Eye (tissue), 1 donor: Measurements from ENCODE around the gene PLEKHA4.
"Not testable (repeated sequence)": the region's sequence is repeated elsewhere in the genome, so short reads cannot be mapped to it uniquely, and the experiment has no call there.

Experiments
- DNase-seq: peaks from one replicate; pipeline ENCODE4 v3.0.0-alpha.2; 2015

The PLEKHA4 gene

DNA sequence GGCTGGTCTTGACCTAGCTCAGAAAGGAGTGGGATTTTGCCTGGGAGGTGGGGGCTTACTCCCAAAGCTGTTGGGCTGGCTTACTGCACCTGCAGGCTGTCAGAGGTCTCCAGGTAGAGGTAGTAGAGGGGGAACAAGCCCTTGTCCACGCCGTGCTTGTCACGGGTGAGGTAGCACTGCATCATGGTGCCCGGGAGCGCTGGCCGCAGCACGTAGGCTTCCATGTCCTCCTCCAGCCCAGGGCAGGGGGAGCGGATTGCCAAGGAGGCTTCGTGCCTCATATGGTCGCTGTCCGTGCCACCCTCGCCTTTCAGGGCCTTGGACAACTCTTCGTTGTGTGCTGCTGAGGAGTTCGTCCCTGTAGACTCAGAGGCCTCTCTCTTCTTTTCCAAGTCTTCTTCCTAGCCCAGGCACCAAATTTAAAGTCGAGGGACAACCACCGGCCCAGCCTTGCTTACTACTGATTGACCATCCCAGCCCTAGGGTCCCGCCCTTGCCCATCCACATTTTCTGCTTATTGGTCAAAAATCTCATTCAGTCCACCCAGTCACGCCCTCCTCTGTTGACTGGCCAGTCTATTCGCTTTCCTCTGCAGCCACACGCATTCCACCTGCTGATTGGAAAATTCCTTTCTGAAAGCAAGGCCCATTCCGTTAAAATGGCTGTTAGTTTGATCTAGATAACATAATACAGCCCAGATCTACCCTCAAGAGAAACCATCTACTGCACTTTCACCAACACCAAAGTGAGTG is 19.6 kb upstream of the PLEKHA4 start:
- DNase-seq = no peak

DNA sequence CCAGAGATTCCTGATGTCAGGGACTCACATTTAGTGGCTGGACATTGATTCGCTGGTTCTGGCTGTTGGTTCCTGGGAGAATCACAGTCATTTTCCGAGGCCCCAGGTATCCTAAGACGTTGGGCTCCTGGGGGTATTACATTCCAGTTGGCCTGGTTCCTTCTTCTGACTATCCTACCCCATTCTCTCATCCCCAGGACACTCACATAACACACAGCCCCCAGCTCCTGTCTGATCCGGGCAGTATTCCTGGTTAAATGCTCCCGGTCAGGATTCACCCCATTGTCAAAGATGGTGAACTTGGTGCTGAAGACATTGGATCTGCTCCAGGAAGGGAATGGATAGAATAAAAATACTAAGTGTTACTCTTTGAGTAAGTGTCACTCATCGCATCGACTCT is 15.3 kb upstream of the PLEKHA4 start:
- DNase-seq = no peak

DNA sequence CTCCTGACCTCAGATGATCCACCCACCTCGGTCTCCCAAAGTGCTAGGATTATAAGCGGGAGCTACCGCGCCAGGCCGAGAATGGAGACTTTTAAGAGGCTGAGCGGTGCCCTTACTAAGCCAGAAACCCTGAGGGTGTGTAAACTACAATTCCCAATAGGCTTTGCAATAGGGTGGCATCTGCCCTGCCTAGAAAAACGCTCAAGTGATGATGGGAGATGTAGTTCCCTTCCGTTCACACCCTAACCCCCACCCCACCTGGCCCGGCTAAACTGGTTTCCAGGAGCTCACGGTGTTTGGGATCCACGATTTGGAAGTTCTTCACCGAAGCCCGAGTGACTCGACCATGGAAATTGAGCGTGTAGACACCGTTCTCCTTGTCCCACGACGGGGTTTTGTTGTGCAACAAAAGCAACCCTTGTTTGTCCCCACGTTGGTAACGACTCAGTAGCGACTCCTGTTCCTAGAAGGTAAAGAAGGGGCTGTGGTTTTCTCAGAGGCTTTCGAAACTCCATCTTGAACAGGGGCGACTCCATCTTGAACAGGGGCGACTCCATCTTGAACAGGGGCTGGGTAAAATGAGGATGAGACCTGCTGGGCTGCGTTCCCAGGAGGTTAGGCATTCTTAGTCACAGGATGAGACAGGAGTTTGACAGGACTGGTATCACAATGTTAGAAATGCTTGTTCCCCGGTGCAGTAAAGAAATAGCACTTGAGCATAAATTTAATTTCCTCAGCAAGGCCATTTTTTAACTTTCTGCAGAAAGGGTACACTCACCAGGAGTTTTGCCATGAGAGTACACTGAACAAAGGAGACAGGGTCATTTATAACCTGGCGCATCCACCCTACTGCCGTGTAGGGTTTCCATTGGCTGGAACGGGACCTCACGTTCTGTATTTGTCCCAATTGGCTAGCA is 13.6 kb upstream of the PLEKHA4 start:
- peak; percentile 49 for DNase-seq

DNA sequence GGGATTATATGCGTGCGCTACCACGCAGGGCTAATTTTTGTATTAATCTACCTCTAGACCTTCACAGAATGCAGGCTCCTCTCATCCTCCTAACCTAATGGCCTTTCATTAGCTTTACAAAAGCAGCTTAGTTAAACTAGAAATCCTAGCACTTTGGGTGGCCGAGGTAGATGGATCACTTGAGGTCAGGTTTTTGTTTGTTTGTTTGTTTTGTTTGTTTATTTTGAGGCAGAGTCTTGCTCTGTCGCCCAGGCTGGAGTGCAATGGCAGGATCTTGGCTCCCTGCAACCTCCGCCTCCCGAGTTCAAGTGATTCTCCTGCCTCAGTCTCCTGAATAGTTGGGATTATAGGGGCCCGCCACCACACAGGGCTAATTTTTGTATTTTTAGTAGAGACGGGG is 11.3 kb upstream of the PLEKHA4 start:
- not testable (repeated sequence) for DNase-seq

DNA sequence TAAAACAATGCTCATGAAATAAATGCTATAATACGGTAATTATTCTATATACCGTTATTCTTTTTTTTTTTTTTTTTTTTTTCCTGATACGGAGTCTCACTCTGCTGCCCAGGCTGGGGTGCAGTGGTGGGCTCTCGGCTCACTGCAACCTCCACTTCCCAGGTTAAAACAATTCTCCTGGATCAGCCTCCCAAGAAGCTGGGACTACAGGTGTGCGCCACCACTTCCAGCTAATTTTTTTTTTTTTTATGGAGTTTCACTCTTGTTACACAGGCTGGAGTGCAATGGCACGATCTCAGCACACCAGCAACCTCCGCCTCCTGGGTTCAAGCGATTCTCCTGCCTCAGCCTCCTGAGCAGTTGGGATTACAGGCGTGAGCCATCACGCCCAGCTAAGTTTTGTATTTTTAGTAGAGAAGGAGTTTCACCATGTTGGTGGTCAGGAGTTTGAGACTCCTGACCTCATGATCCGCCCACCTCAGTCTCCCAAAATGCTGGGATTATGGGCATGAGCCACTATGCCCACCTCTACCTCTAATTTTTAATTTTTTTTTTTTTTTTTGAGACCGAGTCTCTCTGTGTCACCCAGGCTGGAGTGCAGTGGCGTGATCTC is 10.7 kb upstream of the PLEKHA4 start:
- no peak for DNase-seq

DNA sequence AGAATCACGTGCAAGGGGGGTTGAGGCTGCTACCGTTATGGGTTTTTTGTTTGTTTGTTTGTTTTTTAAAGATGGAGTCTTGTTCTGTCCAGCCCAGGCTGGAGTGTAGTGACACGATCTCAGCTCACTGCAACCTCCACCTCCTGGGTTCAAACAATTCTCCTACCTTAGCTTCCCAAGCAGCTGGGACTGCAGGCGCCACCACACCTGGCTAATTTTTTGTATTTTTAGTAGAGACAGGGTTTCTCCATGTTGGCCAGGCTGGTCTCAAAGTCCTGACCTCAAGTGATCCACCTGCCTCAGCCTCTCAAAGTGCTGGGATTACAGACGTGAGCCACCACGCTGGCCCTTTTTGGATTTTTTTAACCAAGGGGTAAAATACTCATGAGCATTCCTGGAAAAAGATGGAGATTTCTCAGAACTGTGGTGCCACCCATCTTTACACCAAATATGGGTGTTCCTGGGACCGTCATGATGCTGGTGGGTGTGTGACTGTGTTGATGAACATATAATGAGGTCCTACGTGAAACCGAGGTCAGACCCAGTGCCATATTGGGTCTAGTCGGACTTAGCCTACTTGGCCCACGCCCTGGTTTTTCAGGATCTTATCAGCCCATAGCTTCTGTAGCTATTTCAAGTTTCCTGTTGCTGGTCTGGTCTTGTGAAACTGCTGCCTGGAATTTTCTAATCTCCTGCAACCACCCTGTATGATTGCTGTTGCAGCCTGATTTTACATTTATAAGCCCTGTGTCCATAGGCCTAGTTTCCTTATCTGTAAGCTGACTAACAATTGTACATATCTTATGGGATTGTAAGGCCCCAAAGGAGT is 10.0 kb upstream of the PLEKHA4 start:
- no peak for DNase-seq

DNA sequence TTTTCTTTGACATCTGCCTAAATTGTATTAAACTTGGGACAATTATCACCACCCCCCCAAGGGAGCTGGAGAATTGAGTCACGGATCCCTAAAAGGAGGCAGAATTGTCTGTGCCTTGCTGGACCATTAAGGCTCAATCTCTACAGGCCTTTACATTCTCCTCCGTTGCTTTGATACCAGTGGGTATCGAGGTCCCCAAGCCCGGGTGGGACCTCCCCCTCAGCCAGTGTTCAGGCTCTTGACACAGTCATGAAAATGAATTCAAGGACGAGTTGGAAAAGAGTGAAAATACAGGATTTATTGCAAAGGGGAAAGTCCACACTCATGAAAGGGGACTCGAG is 9.4 kb upstream of the PLEKHA4 start:
- DNase-seq = no peak

DNA sequence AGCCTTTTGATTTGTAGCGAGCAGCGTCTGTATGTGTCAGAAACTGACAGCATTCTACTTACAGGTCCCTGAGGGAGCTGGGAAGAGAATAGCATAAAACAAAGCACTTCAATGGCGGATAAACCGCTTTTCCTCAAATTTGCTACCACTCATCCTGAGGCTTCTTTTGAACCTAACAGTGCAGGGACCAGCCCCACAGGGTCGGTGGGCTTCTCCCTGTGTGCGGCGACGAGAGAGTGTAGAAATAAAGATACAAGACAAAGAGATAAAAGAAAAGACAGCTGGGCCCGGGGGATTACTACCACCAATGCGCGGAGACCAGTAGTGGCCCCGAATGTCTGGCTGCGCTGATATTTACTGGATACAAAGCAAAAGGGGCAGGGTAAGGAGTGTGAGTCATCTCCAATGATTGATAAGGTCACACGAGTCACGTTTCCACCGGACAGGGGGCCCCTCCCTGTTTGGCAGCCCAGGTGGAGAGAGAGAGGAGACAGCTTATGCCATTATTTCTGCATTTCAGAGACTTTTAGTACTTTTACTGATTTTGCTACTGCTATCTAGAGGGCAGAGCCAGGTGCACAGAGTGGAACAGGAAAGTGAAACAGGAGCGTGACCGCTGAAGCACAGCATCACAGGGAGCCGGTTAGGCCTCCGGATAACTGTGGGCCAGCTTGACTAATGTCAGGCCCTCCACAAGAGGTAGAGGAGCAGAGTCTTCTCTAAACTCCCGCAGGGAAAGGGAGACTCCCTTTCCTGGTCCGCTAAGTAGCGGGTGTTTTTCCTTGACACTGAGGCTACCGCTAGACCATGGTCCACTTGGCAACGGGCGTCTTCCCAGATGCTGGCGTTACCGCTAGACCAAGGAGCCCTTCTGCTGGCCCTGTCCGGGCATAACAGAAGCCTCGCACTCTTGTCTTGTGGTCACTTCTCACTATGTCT is 7.9 kb upstream of the PLEKHA4 start:
- DNase-seq = not testable (repeated sequence)

DNA sequence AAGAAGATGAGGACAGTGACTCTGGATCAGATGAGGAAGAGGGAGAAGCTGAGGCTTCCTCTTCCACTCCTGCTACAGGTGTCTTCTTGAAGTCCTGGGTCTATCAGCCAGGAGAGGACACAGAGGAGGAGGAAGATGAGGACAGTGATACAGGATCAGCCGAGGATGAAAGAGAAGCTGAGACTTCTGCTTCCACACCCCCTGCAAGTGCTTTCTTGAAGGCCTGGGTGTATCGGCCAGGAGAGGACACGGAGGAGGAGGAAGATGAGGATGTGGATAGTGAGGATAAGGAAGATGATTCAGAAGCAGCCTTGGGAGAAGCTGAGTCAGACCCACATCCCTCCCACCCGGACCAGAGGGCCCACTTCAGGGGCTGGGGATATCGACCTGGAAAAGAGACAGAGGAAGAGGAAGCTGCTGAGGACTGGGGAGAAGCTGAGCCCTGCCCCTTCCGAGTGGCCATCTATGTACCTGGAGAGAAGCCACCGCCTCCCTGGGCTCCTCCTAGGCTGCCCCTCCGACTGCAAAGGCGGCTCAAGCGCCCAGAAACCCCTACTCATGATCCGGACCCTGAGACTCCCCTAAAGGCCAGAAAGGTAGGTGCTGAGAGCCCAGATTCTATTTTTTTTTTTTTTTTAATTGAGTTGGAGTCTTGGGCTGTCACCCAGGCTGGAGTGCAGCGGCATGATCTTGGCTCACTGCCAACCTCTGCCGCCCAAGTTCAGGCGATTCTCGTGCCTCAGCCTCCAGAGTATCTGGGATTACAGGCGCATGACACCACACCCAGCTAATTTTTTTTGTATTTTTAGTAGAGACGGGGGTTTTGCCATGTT is 6.1 kb upstream of the PLEKHA4 start:
- peak; percentile 31 for DNase-seq

DNA sequence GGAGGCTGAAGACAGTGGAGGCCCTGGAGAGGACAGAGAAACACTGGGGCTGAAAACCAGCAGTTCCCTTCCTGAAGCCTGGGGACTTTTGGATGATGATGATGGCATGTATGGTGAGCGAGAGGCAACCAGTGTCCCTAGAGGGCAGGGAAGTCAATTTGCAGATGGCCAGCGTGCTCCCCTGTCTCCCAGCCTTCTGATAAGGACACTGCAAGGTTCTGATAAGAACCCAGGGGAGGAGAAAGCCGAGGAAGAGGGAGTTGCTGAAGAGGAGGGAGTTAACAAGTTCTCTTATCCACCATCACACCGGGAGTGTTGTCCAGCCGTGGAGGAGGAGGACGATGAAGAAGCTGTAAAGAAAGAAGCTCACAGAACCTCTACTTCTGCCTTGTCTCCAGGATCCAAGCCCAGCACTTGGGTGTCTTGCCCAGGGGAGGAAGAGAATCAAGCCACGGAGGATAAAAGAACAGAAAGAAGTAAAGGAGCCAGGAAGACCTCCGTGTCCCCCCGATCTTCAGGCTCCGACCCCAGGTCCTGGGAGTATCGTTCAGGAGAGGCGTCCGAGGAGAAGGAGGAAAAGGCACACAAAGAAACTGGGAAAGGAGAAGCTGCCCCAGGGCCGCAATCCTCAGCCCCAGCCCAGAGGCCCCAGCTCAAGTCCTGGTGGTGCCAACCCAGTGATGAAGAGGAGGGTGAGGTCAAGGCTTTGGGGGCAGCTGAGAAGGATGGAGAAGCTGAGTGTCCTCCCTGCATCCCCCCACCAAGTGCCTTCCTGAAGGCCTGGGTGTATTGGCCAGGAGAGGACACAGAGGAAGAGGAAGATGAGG is 5.3 kb upstream of the PLEKHA4 start:
- no peak for DNase-seq

DNA sequence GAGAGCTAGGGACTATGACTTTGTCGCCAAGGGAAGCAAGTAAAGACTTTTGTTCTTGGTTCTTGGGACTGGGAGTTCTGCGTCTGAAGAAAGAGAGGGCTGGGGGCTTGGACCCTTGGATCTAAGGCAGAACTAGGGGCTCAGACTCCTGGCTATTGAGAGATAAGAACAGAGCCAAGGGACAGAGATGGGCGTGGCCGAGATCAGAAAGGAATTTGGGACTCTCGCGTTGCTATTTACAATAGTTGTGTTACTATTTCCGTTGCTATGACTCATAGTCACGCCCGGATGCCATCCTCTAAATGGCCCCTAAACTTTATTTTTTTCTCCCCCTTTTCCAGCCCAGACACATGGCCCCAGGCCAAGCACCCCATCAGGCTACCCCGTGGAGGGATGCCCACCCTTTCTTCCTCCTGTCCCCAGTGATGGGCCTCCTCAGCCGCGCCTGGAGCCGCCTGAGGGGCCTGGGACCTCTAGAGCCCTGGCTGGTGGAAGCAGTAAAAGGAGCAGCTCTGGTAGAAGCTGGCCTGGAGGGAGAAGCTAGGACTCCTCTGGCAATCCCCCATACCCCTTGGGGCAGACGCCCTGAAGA is 4.6 kb upstream of the PLEKHA4 start:
- DNase-seq = peak; percentile 93

DNA sequence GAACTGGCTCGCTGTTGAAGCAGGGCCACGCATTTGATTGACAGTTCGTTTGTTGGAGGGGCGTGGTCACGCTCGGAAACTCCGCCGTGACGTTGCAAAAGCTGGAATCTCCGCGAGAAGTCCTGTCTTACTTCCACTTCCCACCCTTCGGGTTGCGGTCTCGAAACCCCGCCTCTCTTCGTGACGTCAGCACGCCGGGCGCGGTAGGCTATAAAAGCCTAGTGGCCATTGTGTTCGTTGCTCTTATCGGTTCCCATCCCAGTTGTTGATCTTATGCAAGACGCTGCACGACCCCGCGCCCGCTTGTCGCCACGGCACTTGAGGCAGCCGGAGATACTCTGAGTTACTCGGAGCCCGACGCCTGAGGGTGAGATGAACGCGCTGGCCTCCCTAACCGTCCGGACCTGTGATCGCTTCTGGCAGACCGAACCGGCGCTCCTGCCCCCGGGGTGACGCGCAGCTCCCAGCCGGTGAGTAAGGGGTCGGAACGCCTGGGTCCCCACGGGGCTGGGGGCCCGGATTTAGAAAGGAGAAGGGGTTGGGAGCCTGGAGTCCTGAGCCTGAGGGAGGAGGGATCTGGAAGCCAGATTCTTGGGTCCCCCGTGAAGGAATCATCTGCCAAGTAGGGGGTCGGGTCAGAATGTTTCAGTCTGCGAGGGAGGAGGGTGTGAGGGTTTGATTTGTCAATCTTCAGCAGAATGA is 3.9 kb upstream of the PLEKHA4 start, which contains the start of gene PPP1R15A:
Gene PPP1R15A (plus strand): TSS at position 240 of the 702 bp plus-strand sequence. CDS start 813 bp downstream, outside the sequence.
- DNase-seq = peak; percentile 100

DNA sequence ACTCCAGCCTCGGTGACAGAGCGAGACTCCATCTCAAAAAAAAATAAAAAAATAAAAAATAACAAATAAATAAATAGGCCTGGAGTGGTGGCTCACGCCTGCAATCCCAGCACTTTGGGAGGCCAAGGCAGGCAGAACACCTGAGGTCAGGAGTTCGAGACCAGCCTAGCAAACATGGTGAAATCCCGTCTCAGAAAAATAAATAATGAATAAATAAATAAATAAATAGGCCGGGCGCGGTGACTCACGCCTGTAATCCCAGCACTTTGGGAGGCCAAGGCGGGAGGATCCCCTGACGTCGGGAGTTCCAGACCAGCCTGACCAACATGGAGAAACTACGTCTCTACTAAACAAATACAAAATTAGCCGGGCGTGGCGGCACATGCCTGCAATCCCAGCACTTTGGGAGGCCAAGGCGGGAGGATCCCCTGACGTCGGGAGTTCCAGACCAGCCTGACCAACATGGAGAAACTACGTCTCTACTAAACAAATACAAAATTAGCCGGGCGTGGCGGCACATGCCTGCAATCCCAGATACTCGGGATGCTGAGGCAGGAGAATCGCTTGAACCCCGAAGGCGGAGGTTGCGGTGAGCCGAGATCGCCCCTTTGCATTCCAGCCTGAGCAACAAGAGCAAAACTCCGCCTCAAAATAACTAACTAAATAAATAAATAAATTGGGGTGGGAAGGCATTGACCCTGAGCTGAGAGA is 3.2 kb upstream of the PLEKHA4 start:
- not testable (repeated sequence) for DNase-seq

DNA sequence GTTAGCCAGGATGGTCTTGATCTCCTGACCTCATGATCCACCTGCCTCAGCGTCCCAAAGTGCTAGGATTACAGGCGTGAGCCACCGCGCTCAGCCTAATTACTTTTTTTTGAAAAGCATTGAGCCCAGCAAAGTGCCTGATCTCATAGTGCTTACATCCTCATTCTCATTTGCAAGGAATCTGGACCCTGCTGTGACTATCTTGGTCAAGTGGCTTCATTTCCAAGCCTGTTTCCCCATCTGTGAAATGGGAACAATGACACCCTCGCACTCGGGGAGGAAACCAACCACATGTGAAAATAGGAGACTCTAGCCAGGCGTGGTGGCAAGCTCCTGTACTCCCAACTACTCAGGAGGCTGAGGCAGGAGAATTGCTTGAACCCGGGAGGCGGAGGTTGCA is 1.6 kb upstream of the PLEKHA4 start:
- DNase-seq = no peak

DNA sequence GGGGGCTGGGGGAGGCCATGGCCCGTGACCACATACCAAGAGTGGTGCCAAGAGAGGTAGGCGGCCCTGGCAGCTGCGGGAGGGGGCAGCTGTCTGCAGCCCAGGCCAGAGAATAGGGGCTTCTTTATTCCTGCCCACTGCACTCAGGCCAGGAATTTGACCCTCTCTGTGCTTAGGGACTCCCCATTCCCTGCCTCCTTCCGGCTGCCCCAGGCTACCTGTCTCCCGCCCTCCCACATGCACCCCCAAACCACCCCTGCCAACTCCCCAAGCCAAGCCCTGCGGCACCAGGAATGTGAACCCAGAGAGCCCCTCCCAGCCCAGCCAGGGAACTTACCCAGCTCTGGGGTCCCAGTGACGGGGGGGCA is 687 bp downstream of the PLEKHA4 start:
- DNase-seq = no peak

DNA sequence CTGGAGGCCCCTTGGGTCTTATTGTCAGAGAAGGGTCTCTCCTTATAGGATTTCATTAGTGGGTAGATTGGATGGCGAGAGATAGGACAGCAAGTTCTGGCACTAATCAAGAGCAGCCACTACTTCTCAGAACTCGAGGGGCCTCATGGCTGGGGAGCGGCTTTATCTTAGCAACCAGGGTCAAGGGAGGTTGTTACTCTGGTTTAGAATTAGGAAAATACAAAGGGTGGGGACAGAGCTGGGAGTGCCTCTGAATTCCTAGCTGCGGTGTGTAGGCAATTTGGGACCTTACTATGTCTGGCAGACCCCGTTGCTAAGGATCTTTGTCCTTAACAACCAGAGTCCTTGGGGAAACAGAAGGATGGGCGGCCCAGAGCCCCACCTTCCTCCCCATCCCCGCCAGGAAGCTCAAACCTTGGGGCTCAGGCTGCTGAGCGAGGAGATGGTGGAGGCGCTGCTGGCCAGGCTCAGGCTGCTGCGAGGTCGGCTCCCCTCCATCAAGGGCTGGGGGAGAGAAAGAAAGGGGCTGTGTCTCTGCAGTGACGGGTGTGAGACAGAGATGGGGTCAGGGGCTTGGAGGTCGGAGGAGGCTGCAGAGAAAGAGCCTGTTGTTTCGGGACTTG is 1.2 kb downstream of the PLEKHA4 start:
- peak; percentile 58 for DNase-seq

DNA sequence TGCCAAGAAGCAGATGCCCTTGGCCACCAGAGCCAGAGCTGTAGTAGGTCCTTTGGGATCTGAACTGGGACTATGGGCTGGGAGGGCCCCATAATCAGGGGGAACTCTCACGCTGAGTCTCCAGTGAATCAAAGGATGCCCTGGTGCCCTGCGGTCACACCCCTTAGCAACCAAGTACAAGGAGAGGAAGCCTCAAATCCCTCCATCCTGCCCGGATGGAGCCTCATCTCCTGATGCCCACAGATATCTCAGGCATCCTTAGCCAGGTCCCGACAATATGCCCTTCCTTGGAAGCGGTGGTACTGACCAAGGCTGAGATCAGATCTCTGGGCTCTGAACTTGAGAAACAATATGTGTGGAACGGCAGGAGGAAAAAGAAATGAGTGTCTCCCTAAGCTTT is 1.7 kb downstream of the PLEKHA4 start:
- peak; percentile 38 for DNase-seq
